ENCODE data around the gene DLG2.

Gene DLG2

GRCh38 chr11:84240847-84241246, 1386.3 kb downstream of the DLG2 start:
- TF ChIP-seq TAF1 (IDR thresholded peaks at IDR 0.05; ENCODE audit: borderline replicate concordance, insufficient read depth, low read length) = no peak
- TF ChIP-seq FOXP2 (optimal IDR thresholded peaks at IDR 0.05; ENCODE audit: borderline replicate concordance, extremely low read depth, extremely low read length, insufficient read depth) = no peak
- TF ChIP-seq POLR2AphosphoS5 (IDR thresholded peaks at IDR 0.05; ENCODE audit: low read depth, low read length) = no peak
- no peak for TF ChIP-seq SIN3A (IDR thresholded peaks at IDR 0.05; ENCODE audit: borderline replicate concordance, insufficient read depth, low read length)
- no peak for TF ChIP-seq REST (IDR thresholded peaks at IDR 0.05; ENCODE audit: insufficient read depth in 1 of 2, low read depth in 2 of 2, low read length in 2 of 2)

GRCh38 chr11:84236436-84236835, 1390.7 kb downstream of the DLG2 start:
- TF ChIP-seq SIN3A (IDR thresholded peaks at IDR 0.05; ENCODE audit: borderline replicate concordance, insufficient read depth, low read length) = no peak
- no peak for TF ChIP-seq REST (IDR thresholded peaks at IDR 0.05; ENCODE audit: insufficient read depth in 1 of 2, low read depth in 2 of 2, low read length in 2 of 2)
- TF ChIP-seq POLR2AphosphoS5 (IDR thresholded peaks at IDR 0.05; ENCODE audit: low read depth, low read length) = no peak
- no peak for TF ChIP-seq TAF1 (IDR thresholded peaks at IDR 0.05; ENCODE audit: borderline replicate concordance, insufficient read depth, low read length)
- no peak for TF ChIP-seq FOXP2 (optimal IDR thresholded peaks at IDR 0.05; ENCODE audit: borderline replicate concordance, extremely low read depth, extremely low read length, insufficient read depth)

- TF ChIP-seq TAF1 (IDR thresholded peaks at IDR 0.05; ENCODE audit: borderline replicate concordance, insufficient read depth, low read length) (no peak), FOXP2 (optimal IDR thresholded peaks at IDR 0.05; ENCODE audit: borderline replicate concordance, extremely low read depth, extremely low read length, insufficient read depth) (no peak)
These were observed 1392.5 kb downstream of the DLG2 start for GRCh38 chr11:84234462-84235202.

- TF ChIP-seq FOXP2 (optimal IDR thresholded peaks at IDR 0.05; ENCODE audit: borderline replicate concordance, extremely low read depth, extremely low read length, insufficient read depth) = no peak
- no peak for TF ChIP-seq TAF1 (IDR thresholded peaks at IDR 0.05; ENCODE audit: borderline replicate concordance, insufficient read depth, low read length)
These were observed 1393.1 kb downstream of the DLG2 start for GRCh38 chr11:84234011-84234410.

- TF ChIP-seq POLR2AphosphoS5 (IDR thresholded peaks at IDR 0.05; ENCODE audit: low read depth, low read length) (no peak), TAF1 (IDR thresholded peaks at IDR 0.05; ENCODE audit: borderline replicate concordance, insufficient read depth, low read length) (no peak), FOXP2 (optimal IDR thresholded peaks at IDR 0.05; ENCODE audit: borderline replicate concordance, extremely low read depth, extremely low read length, insufficient read depth) (no peak), SIN3A (IDR thresholded peaks at IDR 0.05; ENCODE audit: borderline replicate concordance, insufficient read depth, low read length) (no peak), REST (IDR thresholded peaks at IDR 0.05; ENCODE audit: insufficient read depth in 1 of 2, low read depth in 2 of 2, low read length in 2 of 2) (no peak)
These were observed 1394.6 kb downstream of the DLG2 start for GRCh38 chr11:84232511-84232910.

- TF ChIP-seq TAF1 (IDR thresholded peaks at IDR 0.05; ENCODE audit: borderline replicate concordance, insufficient read depth, low read length) (no peak), SIN3A (IDR thresholded peaks at IDR 0.05; ENCODE audit: borderline replicate concordance, insufficient read depth, low read length) (no peak), FOXP2 (optimal IDR thresholded peaks at IDR 0.05; ENCODE audit: borderline replicate concordance, extremely low read depth, extremely low read length, insufficient read depth) (no peak), POLR2AphosphoS5 (IDR thresholded peaks at IDR 0.05; ENCODE audit: low read depth, low read length) (no peak), REST (IDR thresholded peaks at IDR 0.05; ENCODE audit: insufficient read depth in 1 of 2, low read depth in 2 of 2, low read length in 2 of 2) (no peak)
These were observed 1396.7 kb downstream of the DLG2 start for GRCh38 chr11:84230402-84230801.
